HT-29 (cell line): ENCODE results near the gene HMX1. TPM values are rescaled to one million over a fixed set of nuclear protein-coding genes. Genes with fewer than 3 reads are reported as not detected.

Experiments
- DNase-seq: peaks from one replicate; pipeline ENCODE4 v3.0.0-alpha.2; 2015; ENCODE audit warnings: low spot score
- total RNA-seq: library from RNA; depleted of rRNA; stranded (reverse); fragments of >200 nt; shearing (Covaris generic); gene quantifications from 2 replicates; pipeline ENCODE4 v1.2.3, GENCODE V29; 2014

The HMX1 gene
- total RNA-seq, 1 experiment from 2014 or later: not detected

DNA sequence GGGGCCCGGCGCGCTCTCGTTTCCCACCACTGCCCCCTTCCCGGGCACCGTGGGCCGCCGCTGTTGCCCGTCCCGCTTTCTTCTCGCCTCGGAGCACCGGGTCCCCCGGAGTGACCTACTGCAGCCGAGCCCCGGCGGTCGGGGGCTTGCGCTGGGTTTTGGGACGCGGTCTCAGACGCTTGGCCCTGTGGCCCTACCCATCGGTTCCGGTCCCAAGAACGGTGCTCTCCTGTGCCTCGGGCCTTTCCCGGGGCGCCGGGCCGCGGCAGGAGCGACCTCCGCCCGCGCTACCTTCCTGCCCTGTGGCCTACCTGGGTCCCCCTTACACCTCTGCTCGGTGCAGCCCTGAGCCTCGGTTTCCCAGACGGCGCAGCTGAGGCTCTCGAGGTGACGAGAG, 21.6 kb upstream of the HMX1 start:
- no peak for DNase-seq

DNA sequence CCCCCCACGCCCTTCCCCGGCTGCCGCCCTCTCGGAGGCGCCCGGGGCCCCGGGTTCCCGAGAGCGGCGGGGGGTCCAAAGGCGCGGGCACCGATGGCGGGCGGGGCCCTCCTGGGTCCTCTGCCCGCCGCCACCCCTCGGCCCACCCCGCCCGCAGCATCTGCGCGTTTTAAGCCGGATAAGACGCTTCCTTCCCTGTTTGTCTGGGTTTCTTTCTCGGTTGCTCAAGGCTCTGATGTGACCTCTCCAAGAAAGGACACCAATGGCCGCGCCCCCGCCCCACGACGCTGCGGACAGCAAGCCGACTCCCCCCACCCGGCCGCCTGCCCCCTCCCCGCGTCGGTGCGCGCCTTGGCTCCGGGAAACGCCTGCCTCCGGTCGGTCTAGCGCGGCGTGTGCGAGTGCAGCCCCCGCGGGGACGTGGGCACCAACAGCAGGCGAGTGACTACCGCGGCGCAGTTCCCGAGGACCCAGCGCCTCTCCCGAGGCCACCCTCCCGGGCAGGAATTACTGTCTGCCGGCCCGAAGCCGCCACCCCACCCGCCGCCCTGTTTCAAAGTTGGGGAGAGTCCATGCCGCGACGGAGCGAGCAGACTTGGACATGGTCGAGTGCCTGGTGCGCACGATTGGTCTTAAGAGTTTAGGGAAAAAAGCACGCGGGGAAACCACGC, 21.1 kb upstream of the HMX1 start:
- no peak for DNase-seq

DNA sequence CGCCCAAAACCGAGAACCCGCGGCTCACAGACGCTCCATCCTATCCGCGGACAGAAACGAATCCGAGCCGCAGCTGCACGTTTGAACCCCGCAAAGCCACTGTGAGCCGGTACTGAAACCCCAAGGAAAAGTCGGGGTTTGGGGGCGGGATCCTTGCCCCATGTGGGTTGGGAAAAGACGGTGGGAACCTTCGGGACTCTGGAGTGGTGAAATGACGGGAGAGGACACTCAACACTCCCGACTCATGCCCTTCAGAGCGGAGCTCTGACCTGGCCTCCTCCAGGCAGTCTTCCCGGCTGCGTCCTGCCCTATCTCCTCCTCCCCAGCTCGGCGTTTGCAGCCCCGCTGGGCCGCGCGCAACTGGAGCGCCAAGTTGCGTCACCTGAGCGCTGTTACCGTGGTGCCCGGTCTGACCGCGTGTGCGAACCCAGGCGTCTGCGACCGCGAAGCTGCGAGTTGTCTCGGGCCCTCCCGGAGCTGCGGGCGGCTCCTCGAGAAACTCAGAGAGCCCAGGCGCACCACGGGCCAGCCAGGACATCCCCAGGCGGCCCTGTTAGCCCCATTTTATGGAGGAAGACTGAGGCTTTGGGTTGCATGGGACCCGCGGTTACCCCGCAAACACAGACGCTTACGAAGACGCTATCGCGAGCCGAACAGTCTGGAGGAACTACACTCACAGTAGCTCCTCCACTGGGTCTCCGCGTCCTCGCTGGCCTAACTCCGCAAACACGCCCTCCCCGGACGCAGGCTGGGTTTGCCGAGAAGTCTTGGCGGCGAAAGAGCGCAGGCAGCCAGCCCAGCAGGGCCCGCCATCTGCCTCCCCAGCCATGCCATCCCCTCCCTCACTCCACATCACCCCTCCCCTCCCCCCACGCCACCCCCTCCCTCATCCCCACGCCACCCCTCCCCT, 20.3 kb upstream of the HMX1 start:
- no peak for DNase-seq

DNA sequence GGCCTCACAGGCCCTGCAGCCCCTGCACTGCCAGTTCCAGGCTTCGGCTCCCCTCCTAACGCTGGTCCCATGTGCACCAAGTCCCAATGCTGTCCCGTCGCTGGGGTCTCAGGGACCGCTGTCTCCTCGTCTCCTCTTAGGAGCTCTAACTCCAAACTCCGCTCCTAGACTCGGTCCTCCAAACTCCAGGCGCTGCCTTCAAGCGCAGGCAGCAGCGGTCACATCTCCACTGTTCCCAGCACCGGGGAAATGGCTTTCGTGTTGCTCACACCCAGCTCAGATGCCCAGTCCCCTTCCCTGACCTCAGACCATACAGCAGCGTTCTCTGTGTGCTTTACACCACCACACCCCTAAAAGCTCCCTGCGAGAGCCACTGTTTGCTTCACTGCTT, 19.6 kb upstream of the HMX1 start:
- DNase-seq: no peak

DNA sequence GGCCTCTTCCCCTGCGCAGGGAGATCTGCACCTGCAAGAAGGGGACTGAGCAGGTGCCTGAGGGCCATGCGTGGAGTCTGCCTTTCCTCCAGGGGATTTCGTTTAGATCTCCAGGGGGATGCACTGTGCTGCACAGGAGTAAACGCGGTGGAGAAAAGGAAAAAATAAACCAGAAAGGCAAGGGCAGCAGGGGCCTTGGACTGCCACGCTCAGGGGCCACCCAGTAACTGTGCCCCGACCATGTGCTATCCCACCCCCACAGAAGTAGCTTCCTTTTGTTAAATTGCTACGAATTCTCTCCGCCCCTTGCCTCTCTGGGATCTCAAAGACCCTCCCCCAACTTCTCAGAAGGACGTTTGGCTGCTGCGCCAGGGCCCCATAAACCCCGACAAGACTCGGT, 17.2 kb upstream of the HMX1 start:
- DNase-seq: no peak

DNA sequence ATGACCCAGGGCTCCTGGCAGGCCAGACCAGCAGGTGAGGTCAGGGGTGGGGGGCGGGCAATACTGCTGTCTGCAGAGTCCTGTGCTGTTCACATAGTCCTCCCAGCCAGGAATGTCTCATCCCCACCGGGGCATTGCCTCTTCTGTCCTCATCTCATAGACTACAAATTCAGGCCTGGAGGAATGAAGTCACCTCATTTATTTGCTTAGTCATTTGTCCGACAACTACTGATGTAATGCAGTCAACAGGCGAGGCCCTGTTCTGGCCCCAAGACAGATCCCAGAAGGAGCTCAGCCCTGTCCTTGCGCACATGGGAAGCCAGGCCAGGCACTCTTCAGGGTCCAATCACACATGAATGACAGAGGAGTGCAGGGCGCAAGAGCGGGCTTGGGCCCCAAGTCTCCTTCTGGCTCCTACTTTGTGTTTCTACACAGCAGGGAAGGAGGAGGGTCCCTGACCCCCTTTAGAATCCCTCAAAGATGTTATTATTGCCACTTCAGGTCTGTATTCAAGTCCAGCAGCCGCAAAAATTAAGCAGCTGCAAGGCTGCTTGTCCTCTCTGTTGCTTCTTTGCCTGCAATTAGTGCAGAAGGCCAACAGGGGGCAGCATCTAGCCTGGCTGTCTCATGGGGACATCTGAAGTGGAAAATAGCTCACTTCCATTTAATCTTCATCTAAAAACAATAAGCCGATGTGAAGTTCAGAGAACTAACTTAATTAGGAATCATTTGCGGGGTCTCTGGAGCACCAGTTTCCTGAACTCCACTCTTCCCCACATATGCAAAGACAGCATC, 15.2 kb upstream of the HMX1 start:
- peak; percentile 22 for DNase-seq

DNA sequence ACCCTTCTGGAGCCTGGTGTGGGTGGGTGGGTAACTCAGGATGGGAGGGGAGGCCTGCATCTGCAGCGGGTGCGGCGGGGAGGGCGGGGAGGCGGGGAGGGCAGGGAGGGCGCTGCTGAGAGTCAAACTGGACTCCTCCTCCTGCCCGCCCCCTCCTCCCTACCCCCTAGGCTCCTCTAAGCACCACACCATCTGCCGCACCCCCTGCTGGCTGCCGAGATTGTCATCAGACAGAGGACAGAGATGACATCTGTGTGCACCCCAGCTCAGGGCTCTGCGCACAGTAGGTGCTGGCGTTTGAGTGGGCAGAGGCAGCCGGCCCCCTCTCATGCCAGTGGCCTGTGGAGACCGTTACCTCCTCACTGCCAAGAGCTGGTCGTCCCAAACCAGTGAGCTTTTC, 10.6 kb upstream of the HMX1 start:
- no peak for DNase-seq

DNA sequence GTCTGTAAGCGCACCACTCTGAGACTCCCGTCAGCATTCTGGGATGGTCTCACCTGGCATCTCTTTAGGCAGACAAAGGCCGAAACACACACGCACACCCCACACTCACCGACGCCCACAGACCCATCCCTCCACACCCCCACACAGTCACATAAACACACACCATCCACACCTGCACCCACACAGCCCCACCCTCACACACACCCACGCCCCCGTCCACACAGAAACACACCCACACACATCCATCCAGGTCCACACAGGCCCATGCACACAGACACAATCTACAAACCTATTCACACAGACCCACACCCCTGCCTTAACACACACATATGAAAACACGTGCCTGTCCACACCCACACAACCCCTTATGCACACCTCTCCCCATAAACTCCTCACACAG, 9.2 kb upstream of the HMX1 start:
- DNase-seq: no peak

DNA sequence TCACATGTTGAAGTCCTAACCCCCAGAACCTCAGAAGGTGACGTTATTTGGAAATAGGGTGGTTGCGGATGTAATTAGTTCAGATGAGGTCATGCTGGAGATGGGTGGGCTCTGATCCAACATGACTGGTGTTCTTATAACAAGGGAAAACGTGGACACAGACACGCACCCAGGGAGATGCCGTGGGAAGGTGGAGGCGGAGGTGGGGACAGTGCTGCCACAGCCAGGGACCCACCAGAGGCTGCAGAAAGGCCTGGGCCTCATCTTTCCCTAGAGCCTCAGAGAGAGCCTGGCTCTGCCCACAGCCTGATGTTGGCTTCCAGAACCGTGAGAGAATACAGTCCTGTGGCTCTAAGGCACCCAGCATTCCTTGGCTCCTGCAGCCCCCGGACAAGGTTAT, 7.9 kb upstream of the HMX1 start:
- no peak for DNase-seq

DNA sequence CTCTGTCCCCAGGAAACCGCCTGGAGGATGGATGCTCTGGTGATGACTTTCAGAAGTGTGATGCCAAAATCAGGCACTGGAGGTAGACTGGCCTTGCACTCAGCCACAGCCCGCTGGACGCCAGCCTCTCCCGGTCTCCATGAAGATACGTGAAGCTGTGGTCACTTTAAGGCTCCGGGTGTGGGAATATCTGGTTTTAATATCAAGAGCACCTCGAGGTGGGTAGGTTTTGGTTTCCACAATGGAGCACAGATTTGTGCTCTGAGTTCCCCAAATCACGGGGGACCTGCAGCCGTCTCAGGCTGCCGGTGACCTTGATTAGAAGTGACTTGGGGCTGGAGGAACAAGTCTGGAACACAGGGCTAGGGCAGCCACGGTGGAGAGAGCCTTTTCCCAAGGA, 6.8 kb upstream of the HMX1 start:
- no peak for DNase-seq

DNA sequence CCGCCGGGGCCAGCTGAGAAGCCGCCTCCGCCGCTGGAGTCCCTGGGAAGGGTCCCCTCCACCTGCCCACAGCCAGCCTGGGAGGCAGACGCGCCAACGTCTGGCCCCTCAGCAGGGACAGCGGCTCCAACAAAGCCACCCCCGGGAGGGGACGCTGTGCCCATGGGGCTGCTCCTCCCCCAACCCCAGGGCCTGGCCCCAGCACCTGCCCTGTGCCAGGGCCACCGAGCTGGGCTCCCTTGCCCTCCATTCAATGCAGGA, 6.1 kb upstream of the HMX1 start:
- no peak for DNase-seq

DNA sequence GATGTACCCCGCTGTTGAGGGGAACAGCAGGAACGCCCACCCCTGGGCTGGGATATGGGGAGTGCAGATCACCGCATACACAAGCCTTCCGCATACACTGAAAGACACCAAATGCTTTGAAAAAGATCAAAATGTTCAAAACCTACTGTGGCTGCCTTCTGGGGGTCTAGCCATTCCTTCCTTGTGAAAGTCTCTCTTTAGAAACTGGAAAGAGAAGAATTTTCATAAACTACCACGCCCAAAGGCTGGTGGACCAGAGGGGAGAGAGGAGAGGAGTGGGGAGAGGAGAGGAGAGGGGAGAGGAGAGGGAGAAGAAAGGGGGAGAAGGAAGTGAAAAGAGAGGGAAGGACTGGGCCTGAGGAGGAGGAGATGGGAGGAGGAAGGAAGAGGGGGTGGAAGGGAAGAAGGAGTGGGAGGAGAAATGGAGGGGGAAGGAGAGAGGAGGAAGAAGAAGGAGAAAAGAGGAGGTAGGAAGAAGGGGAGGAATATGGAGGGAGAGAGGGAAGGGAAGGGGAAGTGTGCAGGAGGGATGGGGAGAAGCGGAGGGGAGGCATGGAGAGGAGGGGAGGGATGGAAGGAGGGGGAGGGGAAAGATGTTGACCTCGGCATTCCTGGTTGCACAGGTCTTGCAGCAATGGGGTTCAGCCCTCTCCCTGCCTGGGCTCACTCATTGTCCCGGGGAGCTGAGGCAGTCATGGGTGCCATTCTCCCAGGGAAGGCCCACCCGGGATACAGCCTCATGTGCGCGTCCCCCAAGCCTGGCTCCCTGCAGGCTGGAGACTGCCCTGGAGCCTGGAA, 5.5 kb upstream of the HMX1 start:
- no peak for DNase-seq

DNA sequence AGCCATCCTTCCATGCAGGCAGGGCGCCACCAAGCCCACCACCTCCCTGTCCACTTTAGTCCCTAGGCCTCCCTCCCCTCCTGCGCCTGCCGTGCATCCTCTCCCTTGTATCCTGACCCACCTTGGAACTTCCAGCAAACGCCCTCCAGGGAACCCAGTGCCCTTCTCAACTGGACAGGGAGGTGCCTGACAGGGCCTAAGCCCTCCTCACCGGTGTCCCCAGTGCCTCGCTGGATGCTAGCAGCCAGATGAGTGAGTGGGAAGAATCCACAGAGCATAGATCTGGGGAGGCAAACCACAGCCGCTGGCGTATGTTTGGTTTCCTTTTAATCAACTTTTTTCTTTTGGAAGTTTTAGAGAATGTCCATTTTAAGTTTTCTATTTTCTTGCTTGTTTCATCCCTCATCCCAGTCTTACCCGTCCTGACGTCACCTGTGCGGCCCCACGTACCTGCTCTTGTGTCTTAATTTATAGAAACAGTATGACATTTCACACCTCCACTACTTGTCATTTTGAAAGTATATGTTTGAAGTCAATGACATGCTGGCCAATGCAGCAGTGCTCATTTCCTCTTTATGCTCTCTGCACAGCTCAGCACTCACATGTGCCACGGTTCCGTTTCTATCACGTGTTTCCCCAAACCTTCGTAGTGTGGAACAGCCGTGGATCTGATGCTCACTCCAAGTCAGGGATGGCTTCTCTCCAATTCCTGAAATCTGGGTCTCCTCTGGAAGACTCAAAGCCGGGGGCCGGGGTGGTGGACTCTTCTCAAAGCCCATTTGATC, 3.4 kb upstream of the HMX1 start:
- DNase-seq: no peak

DNA sequence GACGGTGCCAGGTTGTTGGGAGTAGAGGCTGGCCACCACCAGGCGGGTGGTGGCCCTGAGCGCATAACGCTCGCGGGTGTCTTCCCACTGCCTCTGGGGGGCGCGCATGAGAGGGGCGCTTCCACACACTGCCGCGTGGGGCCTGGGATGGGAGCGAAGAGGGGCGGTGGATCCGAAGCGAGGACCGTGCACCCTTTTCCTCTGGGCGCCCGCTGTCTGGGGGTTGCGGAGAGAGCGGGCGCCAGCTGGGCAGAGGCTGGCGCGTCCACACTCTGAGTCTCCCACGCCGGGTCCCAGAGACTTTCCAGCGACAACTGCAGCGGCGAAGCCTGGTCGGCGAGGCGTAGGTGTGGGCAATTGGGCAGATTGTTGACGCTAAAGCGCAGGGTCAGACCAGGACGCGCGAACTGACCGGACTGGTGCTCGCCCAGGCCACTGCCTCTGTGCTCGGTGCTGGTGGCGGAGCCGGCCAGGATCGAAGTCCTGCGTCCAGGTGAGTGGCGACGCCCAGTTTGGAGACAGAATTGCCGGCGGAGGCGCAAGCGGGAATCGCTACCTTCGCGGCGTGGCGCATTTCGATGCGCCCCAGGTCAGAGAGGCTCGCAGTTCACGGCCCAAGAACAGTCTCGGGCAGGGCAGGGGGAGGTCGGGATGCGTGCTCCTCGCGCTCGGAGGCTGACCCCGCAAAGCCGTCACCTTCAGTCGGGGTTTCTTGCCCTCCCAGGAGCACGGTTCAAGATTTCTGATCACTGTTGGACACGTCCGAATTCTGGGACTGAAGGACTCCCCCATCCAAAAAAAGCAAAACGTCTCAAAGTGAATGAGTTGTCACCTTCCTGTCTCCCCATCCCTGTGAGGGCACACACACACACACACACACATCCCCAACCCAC, 2.6 kb upstream of the HMX1 start:
- DNase-seq: no peak

DNA sequence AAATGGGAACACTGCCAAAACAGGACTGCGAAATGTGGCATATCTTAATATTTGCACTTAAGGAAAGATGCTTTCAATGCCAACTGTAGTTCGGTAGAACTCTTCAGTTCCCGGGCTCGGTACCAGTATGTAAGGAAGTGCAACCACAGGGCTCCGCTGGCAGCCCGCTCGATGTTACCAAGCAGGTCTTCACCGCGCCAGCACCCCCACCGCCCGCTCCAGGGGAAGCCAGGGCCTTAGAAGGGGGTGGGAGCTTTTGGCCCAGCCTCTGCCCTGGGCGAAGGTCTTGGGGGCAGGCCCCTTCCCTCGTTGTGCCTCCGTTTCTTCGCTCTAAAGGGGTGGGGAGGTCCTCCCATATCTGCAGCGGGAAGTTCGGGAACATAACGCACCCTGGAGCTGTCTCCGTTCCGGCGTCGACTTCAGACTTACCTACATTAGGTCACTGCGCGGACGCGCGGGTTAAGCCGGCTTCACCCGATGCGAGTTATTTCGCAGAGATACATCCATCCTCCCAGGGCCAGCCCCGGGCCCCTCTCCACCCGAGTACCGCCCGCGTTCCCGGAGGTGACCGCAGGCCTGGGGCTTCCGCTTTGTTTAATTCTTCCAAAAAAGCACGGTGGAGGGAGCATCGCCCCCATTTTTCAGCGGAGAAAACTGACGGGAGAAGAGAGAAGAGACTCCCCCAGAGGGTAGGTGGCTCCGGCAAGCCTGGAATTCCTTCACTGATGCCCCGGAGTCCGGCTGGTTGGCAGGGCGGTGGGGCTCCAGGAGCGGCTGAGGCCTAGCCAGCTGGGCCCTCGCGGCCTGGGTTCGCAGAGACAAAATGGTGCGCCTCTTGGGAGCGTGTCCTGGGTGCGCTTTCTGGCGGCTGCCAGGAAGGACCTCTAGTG, 1.0 kb upstream of the HMX1 start:
- DNase-seq: no peak

DNA sequence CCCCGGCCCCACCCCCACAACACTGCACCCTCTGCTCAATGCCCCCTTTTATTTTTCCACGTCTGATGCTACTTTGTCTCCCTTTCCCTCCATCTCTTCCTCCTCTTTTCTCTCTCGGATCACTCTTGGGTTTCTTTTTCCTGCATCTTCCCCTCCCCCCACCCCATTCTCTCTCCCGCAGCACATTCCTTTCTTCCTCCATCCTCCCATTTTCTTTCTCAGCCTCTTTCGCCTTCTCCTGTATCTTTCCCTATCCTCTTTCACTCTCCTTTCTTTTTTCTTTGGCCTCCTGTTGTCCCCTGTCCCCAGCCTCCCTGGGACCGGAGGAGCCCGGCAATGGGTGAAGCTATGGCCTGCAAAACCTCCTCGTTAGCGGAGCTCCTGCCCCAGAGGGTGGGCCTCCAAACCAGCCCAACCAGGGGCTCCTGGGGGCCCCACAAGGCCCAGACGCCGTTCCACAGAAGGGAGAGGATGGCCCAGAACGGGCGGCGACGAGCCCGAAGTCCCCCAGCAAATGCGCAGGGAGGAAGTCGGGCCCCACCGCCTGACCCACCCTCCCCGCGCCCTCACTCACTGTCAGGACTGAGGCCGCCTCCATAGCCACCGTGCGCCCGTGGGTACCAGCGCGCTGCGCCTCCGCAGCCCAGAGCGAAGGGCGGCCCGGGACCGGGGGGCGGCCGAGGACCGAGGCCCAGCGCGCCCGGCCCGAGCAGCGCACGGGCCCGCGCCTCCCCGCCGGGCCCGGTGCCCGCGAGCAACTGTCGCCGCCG, 807 bp downstream of the HMX1 start:
- no peak for DNase-seq

DNA sequence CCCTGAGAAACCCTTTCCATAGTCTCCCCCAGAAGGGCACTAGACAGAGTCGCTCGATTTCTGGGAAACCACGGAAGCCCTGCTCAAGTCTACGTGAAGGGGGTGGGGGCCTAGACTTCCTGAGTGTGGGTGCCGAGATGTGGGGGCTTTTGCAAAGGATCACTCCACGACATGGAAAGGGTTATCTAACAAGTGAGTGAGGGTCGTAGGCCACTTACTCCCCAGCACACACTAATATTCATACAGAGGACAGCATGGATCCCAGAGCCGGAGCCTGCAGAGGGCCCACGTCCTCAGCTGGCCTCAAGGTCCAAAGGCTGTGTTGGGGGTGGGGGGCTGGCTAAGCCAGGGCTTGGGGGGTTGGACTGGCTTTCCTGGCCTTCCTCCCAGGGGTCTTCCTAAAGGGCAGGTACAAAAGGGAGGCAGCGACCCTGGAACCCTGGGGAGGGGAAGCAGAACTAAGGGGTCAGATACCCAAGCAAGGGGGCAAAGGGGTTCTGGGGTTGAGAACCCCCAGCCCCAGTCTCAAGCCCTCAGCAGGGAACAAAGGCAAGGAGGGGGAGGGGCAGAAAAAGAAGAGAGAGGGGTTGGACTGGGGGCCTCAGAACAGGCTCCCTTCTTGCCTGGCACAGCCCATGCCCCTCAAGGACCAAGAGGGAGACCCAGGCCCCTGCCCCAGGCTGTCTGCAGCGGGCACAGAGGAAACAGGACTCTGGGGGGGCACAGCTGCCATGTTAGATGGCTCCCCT, 1.6 kb downstream of the HMX1 start:
- no peak for DNase-seq
